Retinal pigment epithelial cell (primary cell): ENCODE measurements around the gene MAS1L.

Source experiments
- DNase-seq: peaks from one replicate; pipeline ENCODE4 v3.0.0-alpha.2; 2010; ENCODE audit warnings: low read depth
- H3K4me3 ChIP-seq: 2 replicates; pipeline ENCODE4 v1.5.1; 2011; ENCODE audit warnings: mild to moderate bottlenecking, low read length, control low read depth, moderate library complexity
- CTCF ChIP-seq: conservative IDR thresholded peaks from 2 replicates; pipeline ENCODE4 v1.5.1; 2011; ENCODE audit warnings: low read depth, low read length, control low read depth, inconsistent platforms

MAS1L gene

GRCh38 chr6:29528300-29528931 lies 40.7 kb upstream of the MAS1L start:
- no peak overlapping the region for H3K4me3 ChIP-seq
- no peak for DNase-seq
- TF ChIP-seq CTCF: no peak

DNA sequence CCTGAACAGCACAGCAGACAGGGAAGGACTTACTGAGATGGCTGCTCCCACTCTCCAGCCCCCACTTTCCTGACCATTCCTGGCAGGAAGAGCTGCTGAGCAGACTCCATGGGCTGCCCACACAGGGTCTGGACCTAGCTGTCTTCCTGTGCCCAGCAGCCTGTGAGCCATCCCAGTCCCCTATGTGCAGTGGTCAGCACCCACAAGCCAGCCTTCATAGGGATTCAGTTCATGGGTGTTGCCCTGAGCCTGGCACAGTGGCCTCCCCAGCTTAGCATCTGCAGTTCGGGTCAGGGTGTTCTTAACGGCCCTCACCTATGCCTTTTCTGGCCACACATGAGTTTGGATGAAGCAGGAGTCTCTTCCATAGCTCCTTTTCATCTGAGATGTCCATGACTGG lies 39.8 kb upstream of the MAS1L start:
- TF ChIP-seq CTCF: no peak
- DNase-seq: no peak
- H3K4me3 ChIP-seq: no peak overlapping the region

- no peak overlapping the region for H3K4me3 ChIP-seq
- DNase-seq: no peak
- no peak for TF ChIP-seq CTCF
Observed at GRCh38 chr6:29527126-29527525, 39.4 kb upstream of the MAS1L start.

DNA sequence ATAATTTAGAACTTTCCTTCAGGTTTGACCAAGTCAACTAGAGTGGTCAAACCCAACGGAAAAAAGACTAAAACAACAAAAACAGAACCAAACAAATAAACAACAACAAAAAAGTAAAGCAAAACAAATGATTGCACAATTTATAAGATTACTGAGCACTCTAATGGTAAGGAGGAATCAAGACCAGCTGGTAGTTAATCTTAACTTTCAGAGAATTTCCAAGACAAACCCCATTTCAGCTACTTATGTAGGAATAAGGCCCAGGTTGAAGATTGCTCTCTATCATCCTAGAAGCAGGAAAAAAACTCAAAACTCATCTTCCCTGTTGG lies 37.5 kb upstream of the MAS1L start:
- no peak for DNase-seq
- no peak overlapping the region for H3K4me3 ChIP-seq
- no peak for TF ChIP-seq CTCF

GRCh38 chr6:29524444-29525310 lies 36.9 kb upstream of the MAS1L start:
- TF ChIP-seq CTCF: no peak
- no peak overlapping the region for H3K4me3 ChIP-seq
- no peak for DNase-seq

- TF ChIP-seq CTCF: no peak
- no peak overlapping the region for H3K4me3 ChIP-seq
- no peak for DNase-seq
Observed at GRCh38 chr6:29524044-29524443, 36.3 kb upstream of the MAS1L start.

DNA sequence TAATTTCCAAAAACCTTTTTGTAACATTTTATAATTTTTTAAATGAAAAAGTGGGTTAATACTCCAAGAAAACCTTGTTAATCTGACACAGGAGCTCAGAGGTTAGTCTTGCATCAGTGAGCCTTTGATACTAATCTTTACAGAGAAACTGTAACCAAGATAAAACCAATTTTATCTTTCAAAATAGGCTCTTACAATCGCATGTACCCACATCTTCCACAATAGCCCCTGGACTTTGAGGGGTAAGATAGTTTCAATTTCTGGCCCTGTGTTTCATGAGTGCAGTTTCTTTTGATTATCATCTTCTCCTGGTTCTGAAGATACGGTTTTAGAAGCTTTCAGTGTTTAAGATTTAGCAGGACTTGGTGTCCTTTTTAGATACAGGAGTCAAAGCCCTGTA lies 34.5 kb upstream of the MAS1L start:
- TF ChIP-seq CTCF: no peak
- no peak overlapping the region for H3K4me3 ChIP-seq
- no peak for DNase-seq
